ENCODE results near the gene KNDC1.

The KNDC1 gene

DNA sequence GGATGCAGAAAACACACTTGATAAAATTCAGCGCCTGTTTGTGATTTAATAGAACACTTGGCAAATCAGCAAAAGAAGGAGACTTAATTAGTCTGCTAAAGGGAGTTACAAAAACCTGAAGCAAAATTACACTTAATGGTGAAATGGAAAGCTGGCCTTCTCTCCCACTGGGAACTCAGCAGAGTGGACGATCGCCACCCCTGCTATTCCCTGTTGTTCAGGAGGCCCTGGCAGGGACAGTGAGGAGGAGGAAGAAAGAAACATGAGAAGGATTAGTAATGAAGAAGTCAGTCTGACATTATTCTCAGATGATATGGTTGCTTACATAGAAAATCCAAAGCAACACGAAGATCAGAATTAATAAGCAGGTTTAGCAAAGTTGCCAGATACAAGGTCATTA, 5.6 kb upstream of the KNDC1 start:
- no peak overlapping the region for H3K4me3 ChIP-seq (ENCODE audit: low read depth in 1 of 5, low read length in 5 of 5)

DNA sequence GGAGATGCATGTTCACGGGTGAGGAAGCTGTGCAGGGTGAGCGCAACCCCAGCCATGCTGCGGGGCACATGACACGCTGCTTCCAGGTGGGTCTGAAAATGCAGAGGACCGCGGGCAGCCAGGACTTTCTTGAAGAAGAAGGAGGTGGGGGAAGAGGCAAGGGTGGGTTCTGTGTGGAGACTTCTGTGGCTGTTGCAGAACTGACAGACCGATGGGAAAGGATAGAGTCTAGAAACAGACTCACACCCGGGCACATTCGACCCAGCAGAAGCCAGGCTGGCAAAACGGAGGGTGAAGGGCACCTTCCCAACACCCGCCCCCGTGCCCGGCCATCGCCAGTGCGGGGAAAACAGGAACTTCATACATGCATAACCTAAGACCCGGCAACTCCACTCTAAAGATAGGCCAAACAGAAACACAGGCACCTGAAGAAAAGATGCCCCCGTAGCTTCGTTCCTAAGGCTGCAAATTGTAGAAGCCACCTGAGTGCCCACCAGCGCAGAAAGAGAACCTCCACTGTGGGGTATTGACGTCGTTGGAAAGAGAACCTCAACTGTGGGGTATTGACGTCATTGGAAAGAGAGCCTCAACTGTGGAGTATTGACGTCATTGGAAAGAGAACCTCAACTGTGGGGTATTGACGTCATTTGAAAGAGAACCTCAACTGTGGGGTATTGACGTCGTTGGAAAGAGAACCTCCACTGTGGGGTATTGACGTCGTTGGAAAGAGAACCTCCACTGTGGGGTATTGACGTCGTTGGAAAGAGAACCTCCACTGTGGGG, 4.8 kb upstream of the KNDC1 start:
- Histone ChIP-seq H3K27ac (ENCODE audit: low read depth, low read length) (no peak overlapping the region), H3K27me3 (ENCODE audit: control insufficient read depth in 5 of 5, insufficient read depth in 4 of 5, low read length in 5 of 5) (peaks cover 6 to 34% (median 17%) of the 10 kb centered on the region in 5 donors), H3K9me3 (ENCODE audit: control insufficient read depth in 5 of 5, low read length in 5 of 5) (peaks cover 0 to 2% (median 0%) of the 10 kb centered on the region in 5 donors), H3K4me1 (ENCODE audit: control insufficient read depth in 5 of 5, insufficient read depth in 5 of 5, low read length in 5 of 5) (peaks cover 0 to under 1% (median 0%) of the 10 kb centered on the region in 5 donors), H3K9ac (ENCODE audit: low read length in 5 of 5) (no peak overlapping the region), H3K36me3 (ENCODE audit: control insufficient read depth in 5 of 5, insufficient read depth in 5 of 5, low read length in 5 of 5) (no peaks in the 10 kb centered on the region), H3K4me3 (ENCODE audit: low read depth in 1 of 5, low read length in 5 of 5) (no peak overlapping the region)

More for the DNA sequence above, 5.6 kb upstream of the KNDC1 start:
- Histone ChIP-seq H3K27ac (ENCODE audit: low read depth, low read length) (no peak overlapping the region), H3K27me3 (ENCODE audit: control insufficient read depth in 5 of 5, insufficient read depth in 4 of 5, low read length in 5 of 5) (peaks cover 5 to 32% (median 15%) of the 10 kb centered on the region in 5 donors), H3K4me1 (ENCODE audit: control insufficient read depth in 5 of 5, insufficient read depth in 5 of 5, low read length in 5 of 5) (no peaks in the 10 kb centered on the region), H3K9ac (ENCODE audit: low read length in 5 of 5) (no peak overlapping the region), H3K9me3 (ENCODE audit: control insufficient read depth in 5 of 5, low read length in 5 of 5) (peaks cover 0 to 5% (median 0%) of the 10 kb centered on the region in 5 donors), H3K36me3 (ENCODE audit: control insufficient read depth in 5 of 5, insufficient read depth in 5 of 5, low read length in 5 of 5) (no peaks in the 10 kb centered on the region)

GRCh38 chr10:133156674-133157579, 3.1 kb upstream of the KNDC1 start:
- Histone ChIP-seq H3K9ac (ENCODE audit: low read length in 5 of 5) (no peak overlapping the region), H3K36me3 (ENCODE audit: control insufficient read depth in 5 of 5, insufficient read depth in 5 of 5, low read length in 5 of 5) (no peaks in the 10 kb centered on the region), H3K4me3 (ENCODE audit: low read depth in 1 of 5, low read length in 5 of 5) (no peak overlapping the region), H3K9me3 (ENCODE audit: control insufficient read depth in 5 of 5, low read length in 5 of 5) (no peaks in the 10 kb centered on the region), H3K27ac (ENCODE audit: low read depth, low read length) (no peak overlapping the region), H3K27me3 (ENCODE audit: control insufficient read depth in 5 of 5, insufficient read depth in 4 of 5, low read length in 5 of 5) (peaks cover 20 to 41% (median 30%) of the 10 kb centered on the region in 5 donors), H3K4me1 (ENCODE audit: control insufficient read depth in 5 of 5, insufficient read depth in 5 of 5, low read length in 5 of 5) (peaks cover 0 to 13% (median 11%) of the 10 kb centered on the region in 5 donors)

- H3K27ac ChIP-seq (ENCODE audit: low read depth, low read length) = no peak overlapping the region
These were observed 2.2 kb upstream of the KNDC1 start for GRCh38 chr10:133157662-133158436.

GRCh38 chr10:133158437-133158755, 1.6 kb upstream of the KNDC1 start:
- Histone ChIP-seq H3K36me3 (ENCODE audit: control insufficient read depth in 5 of 5, insufficient read depth in 5 of 5, low read length in 5 of 5) (no peaks in the 10 kb centered on the region), H3K9ac (ENCODE audit: low read length in 5 of 5) (no peak overlapping the region), H3K9me3 (ENCODE audit: control insufficient read depth in 5 of 5, low read length in 5 of 5) (no peaks in the 10 kb centered on the region), H3K27me3 (ENCODE audit: control insufficient read depth in 5 of 5, insufficient read depth in 4 of 5, low read length in 5 of 5) (peaks cover 32 to 52% (median 39%) of the 10 kb centered on the region in 5 donors), H3K27ac (ENCODE audit: low read depth, low read length) (no peak overlapping the region), H3K4me3 (ENCODE audit: low read depth in 1 of 5, low read length in 5 of 5) (no peak overlapping the region), H3K4me1 (ENCODE audit: control insufficient read depth in 5 of 5, insufficient read depth in 5 of 5, low read length in 5 of 5) (peaks cover 0 to 13% (median 11%) of the 10 kb centered on the region in 5 donors)

More at GRCh38 chr10:133157662-133158436, 2.2 kb upstream of the KNDC1 start:
- peaks cover 0 to 13% (median 11%) of the 10 kb centered on the region in 5 donors for H3K4me1 ChIP-seq (ENCODE audit: control insufficient read depth in 5 of 5, insufficient read depth in 5 of 5, low read length in 5 of 5)
- no peaks in the 10 kb centered on the region for H3K9me3 ChIP-seq (ENCODE audit: control insufficient read depth in 5 of 5, low read length in 5 of 5)
- H3K27me3 ChIP-seq (ENCODE audit: control insufficient read depth in 5 of 5, insufficient read depth in 4 of 5, low read length in 5 of 5) = peaks cover 29 to 47% (median 34%) of the 10 kb centered on the region in 5 donors
- no peaks in the 10 kb centered on the region for H3K36me3 ChIP-seq (ENCODE audit: control insufficient read depth in 5 of 5, insufficient read depth in 5 of 5, low read length in 5 of 5)
- H3K4me3 ChIP-seq (ENCODE audit: low read depth in 1 of 5, low read length in 5 of 5) = no peak overlapping the region
- H3K9ac ChIP-seq (ENCODE audit: low read length in 5 of 5) = no peak overlapping the region

GRCh38 chr10:133158756-133159610, 1.0 kb upstream of the KNDC1 start:
- Histone ChIP-seq H3K4me1 (ENCODE audit: control insufficient read depth in 5 of 5, insufficient read depth in 5 of 5, low read length in 5 of 5) (peaks cover 0 to 13% (median 11%) of the 10 kb centered on the region in 5 donors), H3K4me3 (ENCODE audit: low read depth in 1 of 5, low read length in 5 of 5) (no peak overlapping the region)

GRCh38 chr10:133159611-133159949, 439 bp upstream of the KNDC1 start:
- no peaks in the 10 kb centered on the region for H3K9me3 ChIP-seq (ENCODE audit: control insufficient read depth in 5 of 5, low read length in 5 of 5)
- H3K4me3 ChIP-seq (ENCODE audit: low read depth in 1 of 5, low read length in 5 of 5) = no peak overlapping the region
- no peak overlapping the region for H3K27ac ChIP-seq (ENCODE audit: low read depth, low read length)
- H3K4me1 ChIP-seq (ENCODE audit: control insufficient read depth in 5 of 5, insufficient read depth in 5 of 5, low read length in 5 of 5) = peaks cover 0 to 13% (median 11%) of the 10 kb centered on the region in 5 donors
- H3K36me3 ChIP-seq (ENCODE audit: control insufficient read depth in 5 of 5, insufficient read depth in 5 of 5, low read length in 5 of 5) = no peaks in the 10 kb centered on the region
- H3K27me3 ChIP-seq (ENCODE audit: control insufficient read depth in 5 of 5, insufficient read depth in 4 of 5, low read length in 5 of 5) = peaks cover 33 to 59% (median 40%) of the 10 kb centered on the region in 5 donors
- H3K9ac ChIP-seq (ENCODE audit: low read length in 5 of 5) = no peak overlapping the region

More at GRCh38 chr10:133158756-133159610, 1.0 kb upstream of the KNDC1 start:
- no peaks in the 10 kb centered on the region for H3K9me3 ChIP-seq (ENCODE audit: control insufficient read depth in 5 of 5, low read length in 5 of 5)
- peaks cover 32 to 56% (median 40%) of the 10 kb centered on the region in 5 donors for H3K27me3 ChIP-seq (ENCODE audit: control insufficient read depth in 5 of 5, insufficient read depth in 4 of 5, low read length in 5 of 5)
- H3K36me3 ChIP-seq (ENCODE audit: control insufficient read depth in 5 of 5, insufficient read depth in 5 of 5, low read length in 5 of 5) = no peaks in the 10 kb centered on the region
- no peak overlapping the region for H3K9ac ChIP-seq (ENCODE audit: low read length in 5 of 5)
- H3K27ac ChIP-seq (ENCODE audit: low read depth, low read length) = no peak overlapping the region

DNA sequence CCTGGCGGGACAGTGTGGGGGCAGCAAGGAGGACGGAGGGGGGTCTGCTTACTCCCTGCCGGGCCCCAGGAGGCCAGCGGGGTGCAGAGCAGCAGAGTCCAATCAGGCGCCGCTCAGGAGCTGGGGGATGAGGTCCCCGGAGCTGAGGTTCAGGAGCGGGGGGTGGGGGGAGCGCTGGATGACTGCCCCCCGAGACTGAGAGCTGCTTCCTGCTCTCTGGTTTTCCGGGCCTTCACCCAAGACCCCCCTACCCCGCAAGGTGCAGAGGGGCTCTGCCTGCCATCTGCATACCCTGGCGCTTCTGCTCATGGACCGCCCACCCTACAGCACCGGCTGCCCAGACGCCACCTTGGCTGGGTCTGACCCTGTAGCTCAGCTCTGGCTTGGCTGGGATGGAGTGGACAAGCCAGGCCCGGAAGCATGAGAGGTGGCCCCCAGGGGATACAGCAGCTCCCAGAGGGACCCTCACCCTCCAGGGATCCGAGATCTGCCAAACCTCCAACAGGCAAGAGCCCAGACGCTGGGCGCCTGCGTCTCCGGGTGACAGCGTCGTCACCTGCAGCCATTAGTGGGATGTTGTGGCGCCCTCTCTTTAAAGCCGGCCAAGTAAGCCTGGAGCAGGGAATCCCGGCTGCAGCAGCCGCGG, 930 bp downstream of the KNDC1 start:
- Histone ChIP-seq H3K27ac (ENCODE audit: low read depth, low read length) (no peak overlapping the region), H3K4me3 (ENCODE audit: low read depth in 1 of 5, low read length in 5 of 5) (peak overlapping the region in 3 of 5 donors; percentile 34 to 53 (median 44)), H3K9ac (ENCODE audit: low read length in 5 of 5) (no peak overlapping the region), H3K27me3 (ENCODE audit: control insufficient read depth in 5 of 5, insufficient read depth in 4 of 5, low read length in 5 of 5) (peaks cover 39 to 71% (median 48%) of the 10 kb centered on the region in 5 donors), H3K4me1 (ENCODE audit: control insufficient read depth in 5 of 5, insufficient read depth in 5 of 5, low read length in 5 of 5) (peaks cover 0 to 13% (median 11%) of the 10 kb centered on the region in 5 donors), H3K36me3 (ENCODE audit: control insufficient read depth in 5 of 5, insufficient read depth in 5 of 5, low read length in 5 of 5) (no peaks in the 10 kb centered on the region), H3K9me3 (ENCODE audit: control insufficient read depth in 5 of 5, low read length in 5 of 5) (no peaks in the 10 kb centered on the region)
